ENCODE measurements around the gene TRPM1.

Gene TRPM1

GRCh38 chr15:31025996-31026395, 75.5 kb downstream of the TRPM1 start:
- Histone ChIP-seq H3K4me3 (ENCODE audit: low read depth in 1 of 2, low read length in 2 of 2) (no peak overlapping the region), H3K9me3 (ENCODE audit: control insufficient read depth in 1 of 2, low read length in 2 of 2) (no peaks in the 10 kb centered on the region), H3K27me3 (ENCODE audit: low read depth, low read length) (no peaks in the 10 kb centered on the region), H3K36me3 (ENCODE audit: control insufficient read depth in 1 of 2, insufficient read depth in 2 of 2, low read length in 2 of 2) (no peaks in the 10 kb centered on the region), H3K27ac (ENCODE audit: low read length) (no peak overlapping the region), H3K4me1 (ENCODE audit: control insufficient read depth in 1 of 2, insufficient read depth in 2 of 2, low read length in 2 of 2) (no peaks in the 10 kb centered on the region)

GRCh38 chr15:31024979-31025378, 76.5 kb downstream of the TRPM1 start:
- Histone ChIP-seq H3K36me3 (ENCODE audit: control insufficient read depth in 1 of 2, insufficient read depth in 2 of 2, low read length in 2 of 2) (no peaks in the 10 kb centered on the region), H3K27me3 (ENCODE audit: low read depth, low read length) (no peaks in the 10 kb centered on the region), H3K27ac (ENCODE audit: low read length) (no peak overlapping the region), H3K4me3 (ENCODE audit: low read depth in 1 of 2, low read length in 2 of 2) (no peak overlapping the region), H3K4me1 (ENCODE audit: control insufficient read depth in 1 of 2, insufficient read depth in 2 of 2, low read length in 2 of 2) (no peaks in the 10 kb centered on the region), H3K9me3 (ENCODE audit: control insufficient read depth in 1 of 2, low read length in 2 of 2) (no peaks in the 10 kb centered on the region)

GRCh38 chr15:31024330-31024729, 77.2 kb downstream of the TRPM1 start:
- no peak overlapping the region for H3K27ac ChIP-seq (ENCODE audit: low read length)
- H3K4me3 ChIP-seq (ENCODE audit: low read depth in 1 of 2, low read length in 2 of 2): no peak overlapping the region
- H3K27me3 ChIP-seq (ENCODE audit: low read depth, low read length): no peaks in the 10 kb centered on the region
- no peaks in the 10 kb centered on the region for H3K36me3 ChIP-seq (ENCODE audit: control insufficient read depth in 1 of 2, insufficient read depth in 2 of 2, low read length in 2 of 2)
- H3K9me3 ChIP-seq (ENCODE audit: control insufficient read depth in 1 of 2, low read length in 2 of 2): no peaks in the 10 kb centered on the region
- H3K4me1 ChIP-seq (ENCODE audit: control insufficient read depth in 1 of 2, insufficient read depth in 2 of 2, low read length in 2 of 2): no peaks in the 10 kb centered on the region

- no peaks in the 10 kb centered on the region for H3K27me3 ChIP-seq (ENCODE audit: low read depth, low read length)
- H3K4me3 ChIP-seq (ENCODE audit: low read depth in 1 of 2, low read length in 2 of 2): no peak overlapping the region
- no peaks in the 10 kb centered on the region for H3K4me1 ChIP-seq (ENCODE audit: control insufficient read depth in 1 of 2, insufficient read depth in 2 of 2, low read length in 2 of 2)
- no peak overlapping the region for H3K27ac ChIP-seq (ENCODE audit: low read length)
- no peaks in the 10 kb centered on the region for H3K9me3 ChIP-seq (ENCODE audit: control insufficient read depth in 1 of 2, low read length in 2 of 2)
- H3K36me3 ChIP-seq (ENCODE audit: control insufficient read depth in 1 of 2, insufficient read depth in 2 of 2, low read length in 2 of 2): no peaks in the 10 kb centered on the region
These were observed 77.7 kb downstream of the TRPM1 start for GRCh38 chr15:31023841-31024240.

GRCh38 chr15:31021067-31021665, 80.4 kb downstream of the TRPM1 start:
- no peaks in the 10 kb centered on the region for H3K4me1 ChIP-seq (ENCODE audit: control insufficient read depth in 1 of 2, insufficient read depth in 2 of 2, low read length in 2 of 2)
- no peak overlapping the region for H3K4me3 ChIP-seq (ENCODE audit: low read depth in 1 of 2, low read length in 2 of 2)
- H3K9me3 ChIP-seq (ENCODE audit: control insufficient read depth in 1 of 2, low read length in 2 of 2): no peaks in the 10 kb centered on the region
- no peak overlapping the region for H3K27ac ChIP-seq (ENCODE audit: low read length)
- no peaks in the 10 kb centered on the region for H3K36me3 ChIP-seq (ENCODE audit: control insufficient read depth in 1 of 2, insufficient read depth in 2 of 2, low read length in 2 of 2)
- no peaks in the 10 kb centered on the region for H3K27me3 ChIP-seq (ENCODE audit: low read depth, low read length)

- no peaks in the 10 kb centered on the region for H3K27me3 ChIP-seq (ENCODE audit: low read depth, low read length)
- H3K4me3 ChIP-seq (ENCODE audit: low read depth in 1 of 2, low read length in 2 of 2): no peak overlapping the region
- H3K36me3 ChIP-seq (ENCODE audit: control insufficient read depth in 1 of 2, insufficient read depth in 2 of 2, low read length in 2 of 2): no peaks in the 10 kb centered on the region
- no peaks in the 10 kb centered on the region for H3K9me3 ChIP-seq (ENCODE audit: control insufficient read depth in 1 of 2, low read length in 2 of 2)
- H3K27ac ChIP-seq (ENCODE audit: low read length): no peak overlapping the region
- no peaks in the 10 kb centered on the region for H3K4me1 ChIP-seq (ENCODE audit: control insufficient read depth in 1 of 2, insufficient read depth in 2 of 2, low read length in 2 of 2)
These were observed 81.0 kb downstream of the TRPM1 start for GRCh38 chr15:31020542-31020941.

- Histone ChIP-seq H3K4me3 (ENCODE audit: low read depth in 1 of 2, low read length in 2 of 2) (no peak overlapping the region), H3K36me3 (ENCODE audit: control insufficient read depth in 1 of 2, insufficient read depth in 2 of 2, low read length in 2 of 2) (no peaks in the 10 kb centered on the region), H3K4me1 (ENCODE audit: control insufficient read depth in 1 of 2, insufficient read depth in 2 of 2, low read length in 2 of 2) (no peaks in the 10 kb centered on the region), H3K9me3 (ENCODE audit: control insufficient read depth in 1 of 2, low read length in 2 of 2) (no peaks in the 10 kb centered on the region), H3K27me3 (ENCODE audit: low read depth, low read length) (no peaks in the 10 kb centered on the region), H3K27ac (ENCODE audit: low read length) (no peak overlapping the region)
These were observed 81.5 kb downstream of the TRPM1 start for GRCh38 chr15:31019986-31020385.

- Histone ChIP-seq H3K27ac (ENCODE audit: low read length) (no peak overlapping the region), H3K4me3 (ENCODE audit: low read depth in 1 of 2, low read length in 2 of 2) (no peak overlapping the region), H3K9me3 (ENCODE audit: control insufficient read depth in 1 of 2, low read length in 2 of 2) (peaks cover 4 to 10% of the 10 kb centered on the region in 2 donors), H3K27me3 (ENCODE audit: low read depth, low read length) (no peaks in the 10 kb centered on the region), H3K4me1 (ENCODE audit: control insufficient read depth in 1 of 2, insufficient read depth in 2 of 2, low read length in 2 of 2) (no peaks in the 10 kb centered on the region), H3K36me3 (ENCODE audit: control insufficient read depth in 1 of 2, insufficient read depth in 2 of 2, low read length in 2 of 2) (no peaks in the 10 kb centered on the region)
These were observed 84.2 kb downstream of the TRPM1 start for GRCh38 chr15:31017311-31017710.

GRCh38 chr15:31016446-31016915, 85.0 kb downstream of the TRPM1 start:
- Histone ChIP-seq H3K4me1 (ENCODE audit: control insufficient read depth in 1 of 2, insufficient read depth in 2 of 2, low read length in 2 of 2) (no peaks in the 10 kb centered on the region), H3K27me3 (ENCODE audit: low read depth, low read length) (no peaks in the 10 kb centered on the region)

GRCh38 chr15:31014608-31014925, 87.0 kb downstream of the TRPM1 start:
- Histone ChIP-seq H3K4me1 (ENCODE audit: control insufficient read depth in 1 of 2, insufficient read depth in 2 of 2, low read length in 2 of 2) (no peaks in the 10 kb centered on the region), H3K4me3 (ENCODE audit: low read depth in 1 of 2, low read length in 2 of 2) (no peak overlapping the region), H3K36me3 (ENCODE audit: control insufficient read depth in 1 of 2, insufficient read depth in 2 of 2, low read length in 2 of 2) (no peaks in the 10 kb centered on the region), H3K27ac (ENCODE audit: low read length) (no peak overlapping the region), H3K9me3 (ENCODE audit: control insufficient read depth in 1 of 2, low read length in 2 of 2) (peaks cover 8 to 18% of the 10 kb centered on the region in 2 donors), H3K27me3 (ENCODE audit: low read depth, low read length) (no peaks in the 10 kb centered on the region)

More at GRCh38 chr15:31016446-31016915, 85.0 kb downstream of the TRPM1 start:
- Histone ChIP-seq H3K27ac (ENCODE audit: low read length) (no peak overlapping the region), H3K36me3 (ENCODE audit: control insufficient read depth in 1 of 2, insufficient read depth in 2 of 2, low read length in 2 of 2) (no peaks in the 10 kb centered on the region), H3K9me3 (ENCODE audit: control insufficient read depth in 1 of 2, low read length in 2 of 2) (peaks cover 8 to 14% of the 10 kb centered on the region in 2 donors), H3K4me3 (ENCODE audit: low read depth in 1 of 2, low read length in 2 of 2) (no peak overlapping the region)

- Histone ChIP-seq H3K27me3 (ENCODE audit: low read depth, low read length) (no peaks in the 10 kb centered on the region), H3K9me3 (ENCODE audit: control insufficient read depth in 1 of 2, low read length in 2 of 2) (peaks cover 8 to 18% of the 10 kb centered on the region in 2 donors), H3K4me3 (ENCODE audit: low read depth in 1 of 2, low read length in 2 of 2) (no peak overlapping the region), H3K4me1 (ENCODE audit: control insufficient read depth in 1 of 2, insufficient read depth in 2 of 2, low read length in 2 of 2) (no peaks in the 10 kb centered on the region), H3K36me3 (ENCODE audit: control insufficient read depth in 1 of 2, insufficient read depth in 2 of 2, low read length in 2 of 2) (no peaks in the 10 kb centered on the region), H3K27ac (ENCODE audit: low read length) (no peak overlapping the region)
These were observed 87.5 kb downstream of the TRPM1 start for GRCh38 chr15:31013863-31014607.

- Histone ChIP-seq H3K4me3 (ENCODE audit: low read depth in 1 of 2, low read length in 2 of 2) (no peak overlapping the region), H3K36me3 (ENCODE audit: control insufficient read depth in 1 of 2, insufficient read depth in 2 of 2, low read length in 2 of 2) (no peaks in the 10 kb centered on the region), H3K9me3 (ENCODE audit: control insufficient read depth in 1 of 2, low read length in 2 of 2) (peaks cover 8 to 18% of the 10 kb centered on the region in 2 donors), H3K27ac (ENCODE audit: low read length) (no peak overlapping the region), H3K27me3 (ENCODE audit: low read depth, low read length) (no peaks in the 10 kb centered on the region), H3K4me1 (ENCODE audit: control insufficient read depth in 1 of 2, insufficient read depth in 2 of 2, low read length in 2 of 2) (no peaks in the 10 kb centered on the region)
These were observed 89.1 kb downstream of the TRPM1 start for GRCh38 chr15:31012455-31012854.
